SK-N-MC (cell line): ENCODE data around the gene RIT2.

Source experiments
- EZH2 ChIP-seq: fragments of 200-600 bp; sonication (generic); IDR thresholded peaks from one replicate; pipeline ENCODE4 v1.6.1; 2017; ENCODE audit warnings: antibody characterized with exemption
- POLR2AphosphoS5 ChIP-seq: IDR thresholded peaks from 2 replicates; pipeline ENCODE4 v1.6.1; 2012; ENCODE audit warnings: mild to moderate bottlenecking, low read depth, low read length, borderline replicate concordance

DNA sequence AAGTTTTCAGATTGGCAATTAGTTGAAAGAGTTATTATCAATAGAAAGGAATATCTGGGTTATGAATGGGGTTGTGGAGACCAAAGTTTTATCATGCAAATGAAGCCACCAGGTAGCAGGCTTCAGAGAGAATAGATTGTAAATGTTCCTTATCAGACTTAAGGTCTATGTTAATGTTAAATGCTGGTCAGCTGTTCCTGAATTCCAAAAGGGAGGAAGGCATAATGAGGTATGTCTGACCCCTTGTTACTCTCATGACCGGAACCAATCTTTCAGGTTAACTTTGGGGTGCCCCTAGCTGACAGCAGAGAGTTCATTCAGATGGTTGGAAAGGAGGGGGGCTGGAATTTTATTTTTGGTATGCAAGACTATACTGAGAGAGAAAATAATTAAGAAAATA lies 47.9 kb downstream of the RIT2 start:
- no peak for TF ChIP-seq EZH2
- TF ChIP-seq POLR2AphosphoS5 = no peak
